Loucy (cell line): Measurements from ENCODE around the gene MLH1.

Experiments
- H2AFZ ChIP-seq: fragments of 200-600 bp; sonication (generic); 2 replicates; pipeline ENCODE4 v1.6.0; 2016; ENCODE audit warnings: antibody characterized with exemption, mild to moderate bottlenecking, low read length, moderate library complexity
- H3F3A ChIP-seq: fragments of 200-600 bp; 2 replicates; pipeline ENCODE4 v1.6.0; 2016; ENCODE audit warnings: antibody characterized with exemption, low read depth, mild to moderate bottlenecking
- H3K27me3 ChIP-seq: fragments of 200-600 bp; sonication (generic); 2 replicates; pipeline ENCODE4 v1.6.1; 2014; ENCODE audit warnings: low read length, mild to moderate bottlenecking; ENCODE audit not compliant: insufficient read depth, poor library complexity, severe bottlenecking
- H3K36me3 ChIP-seq: fragments of 200-600 bp; sonication (generic); 2 replicates; pipeline ENCODE4 v1.6.1; 2016; ENCODE audit warnings: low read length; ENCODE audit not compliant: insufficient read depth
- H3K4me1 ChIP-seq: fragments of 200-600 bp; sonication (generic); 2 replicates; pipeline ENCODE4 v1.5.1; 2014; ENCODE audit warnings: low read length, mild to moderate bottlenecking; ENCODE audit not compliant: insufficient read depth, poor library complexity, severe bottlenecking
- H3K4me2 ChIP-seq: fragments of 200-600 bp; sonication (generic); 2 replicates; pipeline ENCODE4 v1.6.0; 2014; ENCODE audit warnings: antibody characterized with exemption, low read length, low read depth, mild to moderate bottlenecking; ENCODE audit not compliant: poor library complexity, severe bottlenecking
- H3K4me3 ChIP-seq: fragments of 200-600 bp; sonication (generic); 2 replicates; pipeline ENCODE4 v1.5.1; 2014; ENCODE audit warnings: low read length, mild to moderate bottlenecking, mixed read lengths; ENCODE audit not compliant: poor library complexity, severe bottlenecking
- H3K79me2 ChIP-seq: fragments of 200-600 bp; sonication (generic); 2 replicates; pipeline ENCODE4 v1.6.1; 2014; ENCODE audit warnings: low read length; ENCODE audit not compliant: insufficient read depth
- H3K9ac ChIP-seq: fragments of 200-600 bp; sonication (generic); 2 replicates; pipeline ENCODE4 v1.6.0; 2014; ENCODE audit warnings: mild to moderate bottlenecking, low read depth, low read length, moderate library complexity; ENCODE audit not compliant: poor library complexity, severe bottlenecking
- H3K9me2 ChIP-seq: fragments of 200-600 bp; sonication (generic); replicated peaks from 2 replicates; pipeline ENCODE4 v1.6.1; 2016; ENCODE audit warnings: low read depth, low read length, mixed read lengths
- H3K9me3 ChIP-seq: fragments of 200-600 bp; sonication (generic); 2 replicates; pipeline ENCODE4 v1.6.1; 2014; ENCODE audit warnings: mild to moderate bottlenecking, antibody characterized with exemption, low read length, low read depth; ENCODE audit not compliant: insufficient read depth
- H4K20me1 ChIP-seq: fragments of 200-600 bp; sonication (generic); 2 replicates; pipeline ENCODE4 v1.6.0; 2014; ENCODE audit warnings: antibody characterized with exemption, low read length, mild to moderate bottlenecking; ENCODE audit not compliant: insufficient read depth, poor library complexity, severe bottlenecking
- EZH2phosphoT487 ChIP-seq: fragments of 200-600 bp; IDR thresholded peaks from 2 replicates; pipeline ENCODE4 v1.6.1; 2018; ENCODE audit warnings: antibody characterized with exemption, mild to moderate bottlenecking, moderate library complexity, borderline replicate concordance
- TF ChIP-seq, protein P1 (sequence below): fragments of 200-600 bp; sonication (generic); conservative IDR thresholded peaks from 2 replicates; pipeline ENCODE4 v1.5.1; 2014; ENCODE audit warnings: mild to moderate bottlenecking, antibody characterized with exemption, low read length

Gene MLH1

GRCh38 chr3:37100411-37100810 lies 107.1 kb downstream of the MLH1 start:
- TF ChIP-seq, protein P1, sequence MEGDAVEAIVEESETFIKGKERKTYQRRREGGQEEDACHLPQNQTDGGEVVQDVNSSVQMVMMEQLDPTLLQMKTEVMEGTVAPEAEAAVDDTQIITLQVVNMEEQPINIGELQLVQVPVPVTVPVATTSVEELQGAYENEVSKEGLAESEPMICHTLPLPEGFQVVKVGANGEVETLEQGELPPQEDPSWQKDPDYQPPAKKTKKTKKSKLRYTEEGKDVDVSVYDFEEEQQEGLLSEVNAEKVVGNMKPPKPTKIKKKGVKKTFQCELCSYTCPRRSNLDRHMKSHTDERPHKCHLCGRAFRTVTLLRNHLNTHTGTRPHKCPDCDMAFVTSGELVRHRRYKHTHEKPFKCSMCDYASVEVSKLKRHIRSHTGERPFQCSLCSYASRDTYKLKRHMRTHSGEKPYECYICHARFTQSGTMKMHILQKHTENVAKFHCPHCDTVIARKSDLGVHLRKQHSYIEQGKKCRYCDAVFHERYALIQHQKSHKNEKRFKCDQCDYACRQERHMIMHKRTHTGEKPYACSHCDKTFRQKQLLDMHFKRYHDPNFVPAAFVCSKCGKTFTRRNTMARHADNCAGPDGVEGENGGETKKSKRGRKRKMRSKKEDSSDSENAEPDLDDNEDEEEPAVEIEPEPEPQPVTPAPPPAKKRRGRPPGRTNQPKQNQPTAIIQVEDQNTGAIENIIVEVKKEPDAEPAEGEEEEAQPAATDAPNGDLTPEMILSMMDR: no peak
- no peak for TF ChIP-seq EZH2phosphoT487

More at GRCh38 chr3:37100411-37100810, 107.1 kb downstream of the MLH1 start:
- H3K9me2 ChIP-seq: no peaks in the 10 kb centered on the region
- no peaks in the 10 kb centered on the region for H3F3A ChIP-seq
- no peaks in the 10 kb centered on the region for H3K27me3 ChIP-seq
- H4K20me1 ChIP-seq: no peaks in the 10 kb centered on the region
- H3K4me2 ChIP-seq: no peak overlapping the region
- peaks cover 13% of the 10 kb centered on the region for H3K4me1 ChIP-seq
- no peaks in the 10 kb centered on the region for H3K79me2 ChIP-seq
- H3K9ac ChIP-seq: no peak overlapping the region
- no peak overlapping the region for H2AFZ ChIP-seq
- no peaks in the 10 kb centered on the region for H3K9me3 ChIP-seq
- no peaks in the 10 kb centered on the region for H3K36me3 ChIP-seq
- H3K4me3 ChIP-seq: no peak overlapping the region
